Measurements from ENCODE around the gene FBXW11.

- TF ChIP-seq CTCF (conservative IDR thresholded peaks at IDR 0.05) (no peak), EZH2 (IDR thresholded peaks at IDR 0.05; ENCODE audit: low read depth) (no peak)
Measured at GRCh38 chr5:171899792-171900191, 106.6 kb downstream of the FBXW11 start.
